GM23338 (cell line): ENCODE data around the gene PGAM1. TPM values are rescaled to one million over a fixed set of nuclear protein-coding genes. Genes with fewer than 3 reads are reported as not detected.

Source experiments
- ATAC-seq: fragments of 200-7000 bp; cut with Tn5 transposase; 3 replicates; pipeline ENCODE4 v1.9.1; 2020
- DNase-seq: peaks from one replicate; pipeline ENCODE4 v3.0.0-alpha.2; 2015; ENCODE audit warnings: low spot score
- H2AFZ ChIP-seq: fragments of 200-600 bp; sonication (generic); 2 replicates; pipeline ENCODE4 v1.8.0; 2016; ENCODE audit warnings: antibody characterized with exemption, mild to moderate bottlenecking, moderate library complexity
- H3F3A ChIP-seq: fragments of 200-600 bp; sonication (generic); replicated peaks from 2 replicates; pipeline ENCODE4 v1.8.0; 2017; ENCODE audit warnings: antibody characterized with exemption, mixed run types, low read depth
- H3K27ac ChIP-seq: fragments of 200-600 bp; sonication (generic); 2 replicates; pipeline ENCODE4 v1.6.1; 2016; ENCODE audit warnings: low read depth
- H3K27me3 ChIP-seq: fragments of 200-600 bp; sonication (generic); 2 replicates; pipeline ENCODE4 v1.8.0; 2016; ENCODE audit warnings: mild to moderate bottlenecking, mixed run types, moderate library complexity; ENCODE audit not compliant: insufficient read depth
- H3K36me3 ChIP-seq: fragments of 200-600 bp; sonication (generic); 2 replicates; pipeline ENCODE4 v1.8.0; 2016; ENCODE audit warnings: mild to moderate bottlenecking; ENCODE audit not compliant: insufficient read depth
- H3K4me1 ChIP-seq: fragments of 200-600 bp; sonication (generic); 2 replicates; pipeline ENCODE4 v1.8.0; 2016; ENCODE audit warnings: mild to moderate bottlenecking, moderate library complexity; ENCODE audit not compliant: insufficient read depth
- H3K4me2 ChIP-seq: fragments of 200-600 bp; sonication (generic); 2 replicates; pipeline ENCODE4 v1.7.1; 2017; ENCODE audit warnings: mixed run types
- H3K4me3 ChIP-seq: fragments of 200-600 bp; sonication (generic); 2 replicates; pipeline ENCODE4 v1.6.1; 2016; ENCODE audit warnings: mixed run types
- H3K79me2 ChIP-seq: fragments of 200-600 bp; sonication (generic); replicated peaks from 2 replicates; pipeline ENCODE4 v1.8.0; 2017; ENCODE audit warnings: mild to moderate bottlenecking; ENCODE audit not compliant: insufficient read depth
- H3K9me2 ChIP-seq: fragments of 200-600 bp; sonication (generic); 2 replicates; pipeline ENCODE4 v1.8.0; 2017; ENCODE audit not compliant: insufficient read depth
- H4K20me1 ChIP-seq: fragments of 200-600 bp; sonication (generic); replicated peaks from 2 replicates; pipeline ENCODE4 v1.8.0; 2017; ENCODE audit warnings: mild to moderate bottlenecking; ENCODE audit not compliant: insufficient read depth
- H3K27ac Mint-ChIP-seq: 2 replicates; pipeline ENCODE4 v1.8.0; 2020; ENCODE audit warnings: inconsistent platforms, mild to moderate bottlenecking, moderate library complexity, mixed read lengths
- H3K27me3 Mint-ChIP-seq: 3 replicates; pipeline ENCODE4 v1.8.0; 2022; ENCODE audit warnings: low read depth, mild to moderate bottlenecking, moderate library complexity, mixed read lengths, inconsistent platforms; ENCODE audit not compliant: insufficient read depth, poor library complexity
- H3K36me3 Mint-ChIP-seq: 3 replicates; pipeline ENCODE4 v1.8.0; 2021; ENCODE audit warnings: low read depth, mild to moderate bottlenecking, inconsistent platforms, moderate library complexity, mixed read lengths
- H3K4me1 Mint-ChIP-seq: 3 replicates; pipeline ENCODE4 v1.8.0; 2020; ENCODE audit warnings: mild to moderate bottlenecking, inconsistent platforms, mixed read lengths
- H3K4me3 Mint-ChIP-seq: 3 replicates; pipeline ENCODE4 v1.8.0; 2021; ENCODE audit warnings: moderate library complexity, mild to moderate bottlenecking, inconsistent platforms, mixed read lengths
- H3K9me3 Mint-ChIP-seq: 3 replicates; pipeline ENCODE4 v1.8.0; 2020; ENCODE audit warnings: moderate library complexity, mild to moderate bottlenecking, inconsistent platforms, mixed read lengths
- CREB1 ChIP-seq: fragments of 250-450 bp; sonication (Bioruptor Pico); IDR thresholded peaks from 2 replicates; pipeline ENCODE4 v1.5.0; 2020; ENCODE audit warnings: low read depth, mild to moderate bottlenecking, moderate library complexity
- EZH2 ChIP-seq: fragments of 200-600 bp; sonication (generic); IDR thresholded peaks from one replicate; pipeline ENCODE4 v1.8.0; 2017; ENCODE audit warnings: antibody characterized with exemption, mild to moderate bottlenecking, low read depth; ENCODE audit not compliant: unreplicated experiment
- NANOG ChIP-seq: IDR thresholded peaks from 2 replicates; pipeline ENCODE4 v1.6.1; 2016; ENCODE audit warnings: antibody characterized with exemption, borderline replicate concordance
- POLR2AphosphoS5 ChIP-seq: IDR thresholded peaks from 2 replicates; pipeline ENCODE4 v1.6.1; 2016; ENCODE audit warnings: antibody characterized with exemption, low read depth
- REST ChIP-seq: IDR thresholded peaks from one replicate; pipeline ENCODE4 v1.6.1; 2018; ENCODE audit warnings: antibody characterized with exemption; ENCODE audit not compliant: unreplicated experiment
- ZNF331 ChIP-seq: fragments of 250-450 bp; sonication (Bioruptor Pico); IDR thresholded peaks from 2 replicates; pipeline ENCODE4 v1.5.0; 2020; ENCODE audit warnings: low read depth, mild to moderate bottlenecking, moderate library complexity
- ZNF462 ChIP-seq: fragments of 250-450 bp; sonication (Bioruptor Pico); IDR thresholded peaks from 2 replicates; pipeline ENCODE4 v1.5.0; 2020; ENCODE audit warnings: mild to moderate bottlenecking, moderate library complexity
- polyA plus RNA-seq: library from polyadenylated mRNA; unstranded; fragments of >200 nt; fragmentation: Nextera tagmentation; extraction: Ambion mirVana; gene quantifications from 2 replicates; pipeline ENCODE4 v1.2.1, GENCODE V29; 2016
- total RNA-seq: library from RNA; depleted of rRNA; stranded (reverse); fragments of >200 nt; shearing (Covaris generic); gene quantifications from 2 replicates; pipeline ENCODE4 v1.2.3, GENCODE V29; 2014

The PGAM1 gene
- total and polyA plus RNA-seq, 2 experiments from 2014 or later = 497 to 930 TPM

GRCh38 chr10:97454330-97455036 is 28.5 kb downstream of the PGAM1 start:
- peaks cover 72% of the 10 kb centered on the region for H3K36me3 Mint-ChIP-seq
- Histone ChIP-seq H2AFZ (no peak overlapping the region), H3F3A (0 out of 2 replicates have a peak, but pooled peaks cover 17% of the 10 kb centered on the region), H3K4me1 (no peaks in the 10 kb centered on the region), H3K4me2 (no peak overlapping the region), H4K20me1 (peaks cover 22% of the 10 kb centered on the region), H3K9me2 (no peaks in the 10 kb centered on the region), H3K27ac (no peak overlapping the region), H3K36me3 (peaks cover 34% of the 10 kb centered on the region), H3K27me3 (no peaks in the 10 kb centered on the region), H3K4me3 (no peak overlapping the region), H3K79me2 (peaks cover 25% of the 10 kb centered on the region)
- H3K4me3 Mint-ChIP-seq = no peak overlapping the region
- no peak for TF ChIP-seq CREB1 (CRISPR knock-in tag)
- TF ChIP-seq EZH2 = no peak
- TF ChIP-seq POLR2AphosphoS5 = no peak
- TF ChIP-seq ZNF462 (CRISPR knock-in tag) = no peak
- TF ChIP-seq ZNF331 (CRISPR knock-in tag) = no peak
- TF ChIP-seq REST = no peak
- TF ChIP-seq NANOG = no peak
- H3K27me3 Mint-ChIP-seq = peaks cover 15% of the 10 kb centered on the region
- DNase-seq = no peak
- no peaks in the 10 kb centered on the region for H3K9me3 Mint-ChIP-seq
- no peaks in the 10 kb centered on the region for H3K4me1 Mint-ChIP-seq
- ATAC-seq = no peak
- H3K27ac Mint-ChIP-seq = no peak overlapping the region
